OCI-LY1 (cell line): Measurements from ENCODE around the gene RPS14.

ENCODE experiments used
- H2AFZ ChIP-seq: fragments of 200-600 bp; sonication (generic), shearing (Covaris generic); 2 replicates; pipeline ENCODE4 v1.6.0; 2014; ENCODE audit warnings: antibody characterized with exemption, mild to moderate bottlenecking, low read length
- H3F3A ChIP-seq: fragments of 200-600 bp; sonication (generic), shearing (Covaris generic); 2 replicates; pipeline ENCODE4 v1.6.0; 2014; ENCODE audit warnings: mild to moderate bottlenecking, antibody characterized with exemption, low read length, moderate library complexity; ENCODE audit not compliant: insufficient read depth
- H3K27ac ChIP-seq: fragments of 200-600 bp; sonication (generic); 2 replicates; pipeline ENCODE4 v1.5.1; 2014; ENCODE audit warnings: low read length, mixed run types, mild to moderate bottlenecking, low read depth; ENCODE audit not compliant: poor library complexity, severe bottlenecking
- H3K27me3 ChIP-seq: fragments of 200-600 bp; sonication (generic); 2 replicates; pipeline ENCODE4 v1.6.0; 2014; ENCODE audit warnings: antibody characterized with exemption, mild to moderate bottlenecking, low read length, moderate library complexity; ENCODE audit not compliant: insufficient read depth
- H3K36me3 ChIP-seq: fragments of 200-600 bp; sonication (generic); 2 replicates; pipeline ENCODE4 v1.6.1; 2014; ENCODE audit warnings: mild to moderate bottlenecking, antibody characterized with exemption, low read length, moderate library complexity, mixed read lengths; ENCODE audit not compliant: insufficient read depth
- H3K4me1 ChIP-seq: fragments of 200-600 bp; sonication (generic); 2 replicates; pipeline ENCODE4 v1.5.1; 2014; ENCODE audit warnings: mild to moderate bottlenecking, low read length, moderate library complexity; ENCODE audit not compliant: insufficient read depth, severe bottlenecking
- H3K4me2 ChIP-seq: fragments of 200-600 bp; sonication (generic), shearing (Covaris generic); 2 replicates; pipeline ENCODE4 v1.6.1; 2014; ENCODE audit warnings: low read length
- H3K4me3 ChIP-seq: fragments of 200-600 bp; sonication (generic); 2 replicates; pipeline ENCODE4 v1.5.1; 2014; ENCODE audit warnings: low read length, low read depth, mild to moderate bottlenecking, mixed read lengths; ENCODE audit not compliant: poor library complexity, severe bottlenecking
- H3K79me2 ChIP-seq: fragments of 200-600 bp; shearing (Covaris generic); 2 replicates; pipeline ENCODE4 v1.6.1; 2016; ENCODE audit warnings: mixed run types, low read length, mixed read lengths; ENCODE audit not compliant: insufficient read depth
- H3K9ac ChIP-seq: fragments of 200-600 bp; sonication (generic), shearing (Covaris generic); 2 replicates; pipeline ENCODE4 v1.6.1; 2014; ENCODE audit warnings: mild to moderate bottlenecking, low read length, mixed read lengths
- H3K9me2 ChIP-seq: fragments of 200-600 bp; sonication (generic), shearing (Covaris generic); 2 replicates; pipeline ENCODE4 v1.6.1; 2014; ENCODE audit warnings: low read depth, mild to moderate bottlenecking, low read length, mixed read lengths
- H3K9me3 ChIP-seq: fragments of 200-600 bp; shearing (Covaris generic); 2 replicates; pipeline ENCODE4 v1.6.1; 2014; ENCODE audit warnings: low read length, mixed read lengths
- H4K20me1 ChIP-seq: fragments of 200-600 bp; sonication (generic), shearing (Covaris generic); 2 replicates; pipeline ENCODE4 v1.6.0; 2016; ENCODE audit warnings: mild to moderate bottlenecking, low read length; ENCODE audit not compliant: insufficient read depth
- CTCF ChIP-seq: fragments of 200-600 bp; sonication (generic), shearing (Covaris generic); IDR thresholded peaks from 2 replicates; pipeline ENCODE4 v1.5.1; 2017; ENCODE audit warnings: mild to moderate bottlenecking, antibody characterized with exemption, low read length, moderate library complexity, mixed read lengths
- EZH2 ChIP-seq: fragments of 200-600 bp; sonication (generic), shearing (Covaris generic); IDR thresholded peaks from 2 replicates; pipeline ENCODE4 v1.8.0; 2017; ENCODE audit warnings: borderline replicate concordance, mixed run types, mild to moderate bottlenecking, antibody characterized with exemption, low read length, moderate library complexity, mixed read lengths

RPS14 gene

GRCh38 chr5:150458802-150459557 lies 9.4 kb upstream of the RPS14 start:
- H3K9ac ChIP-seq, result peak overlapping the region; percentile 16; the same call in 1 of the 2 replicates
- no peaks in the 10 kb centered on the region for H3K27me3 ChIP-seq
- TF ChIP-seq EZH2 (no peak), CTCF (peak; percentile 69)
- H3K9me3 ChIP-seq, result no peaks in the 10 kb centered on the region
- H3K4me1 ChIP-seq, result peaks cover 48% of the 10 kb centered on the region
- H3K4me3 ChIP-seq, result peak overlapping the region; percentile 35
- no peaks in the 10 kb centered on the region for H3K79me2 ChIP-seq
- H3K36me3 ChIP-seq, result no peaks in the 10 kb centered on the region
- H4K20me1 ChIP-seq, result no peaks in the 10 kb centered on the region
- peak overlapping the region; percentile 30; the same call in 1 of the 2 replicates for H2AFZ ChIP-seq
- no peaks in the 10 kb centered on the region for H3F3A ChIP-seq
- H3K9me2 ChIP-seq, result no peaks in the 10 kb centered on the region
- peak overlapping the region; percentile 57 for H3K27ac ChIP-seq
- peak overlapping the region; percentile 53 for H3K4me2 ChIP-seq

- Histone ChIP-seq H3F3A (no peaks in the 10 kb centered on the region), H3K79me2 (no peaks in the 10 kb centered on the region), H3K9me3 (no peaks in the 10 kb centered on the region), H3K27me3 (no peaks in the 10 kb centered on the region), H3K4me3 (no peak overlapping the region), H3K36me3 (no peaks in the 10 kb centered on the region), H4K20me1 (no peaks in the 10 kb centered on the region), H3K4me2 (no peak overlapping the region), H3K9ac (no peak overlapping the region), H2AFZ (no peak overlapping the region), H3K4me1 (peaks cover 57% of the 10 kb centered on the region), H3K27ac (peak overlapping the region; percentile 33), H3K9me2 (no peaks in the 10 kb centered on the region)
- TF ChIP-seq CTCF, result no peak
- no peak for TF ChIP-seq EZH2
Measured at GRCh38 chr5:150457562-150458240, 8.2 kb upstream of the RPS14 start.

GRCh38 chr5:150457121-150457520 lies 7.6 kb upstream of the RPS14 start:
- H3K4me2 ChIP-seq, result no peak overlapping the region
- H3K4me3 ChIP-seq, result no peak overlapping the region
- H3K9ac ChIP-seq, result no peak overlapping the region
- no peaks in the 10 kb centered on the region for H3K9me3 ChIP-seq
- H3F3A ChIP-seq, result no peaks in the 10 kb centered on the region
- no peaks in the 10 kb centered on the region for H3K79me2 ChIP-seq
- H3K27me3 ChIP-seq, result no peaks in the 10 kb centered on the region
- no peak for TF ChIP-seq EZH2
- TF ChIP-seq CTCF, result no peak
- H3K4me1 ChIP-seq, result peaks cover 57% of the 10 kb centered on the region
- H3K27ac ChIP-seq, result peak overlapping the region; percentile 33
- no peak overlapping the region for H2AFZ ChIP-seq
- no peaks in the 10 kb centered on the region for H3K36me3 ChIP-seq
- H3K9me2 ChIP-seq, result no peaks in the 10 kb centered on the region
- H4K20me1 ChIP-seq, result no peaks in the 10 kb centered on the region
